Neural progenitor cell (in vitro differentiated cells): ENCODE measurements around the gene DNAJC22. TPM values are rescaled to one million over a fixed set of nuclear protein-coding genes. Genes with fewer than 3 reads are reported as not detected.

Source experiments
- DNase-seq: peaks from one replicate; pipeline ENCODE4 v3.0.0-alpha.2; 2016; ENCODE audit warnings: low spot score
- H2AFZ ChIP-seq: fragments of 200-600 bp; sonication (generic); replicated peaks from 2 replicates; pipeline ENCODE4 v1.6.1; 2016; ENCODE audit warnings: antibody characterized with exemption
- H3F3A ChIP-seq: fragments of 200-600 bp; sonication (generic); 2 replicates; pipeline ENCODE4 v1.6.1; 2016; ENCODE audit warnings: antibody characterized with exemption, low read depth
- H3K27ac ChIP-seq: fragments of 200-600 bp; sonication (generic); 2 replicates; pipeline ENCODE4 v1.5.1; 2016; ENCODE audit warnings: mild to moderate bottlenecking
- H3K27me3 ChIP-seq: fragments of 200-600 bp; sonication (generic); 2 replicates; pipeline ENCODE4 v1.6.1; 2016; ENCODE audit warnings: mild to moderate bottlenecking, moderate library complexity
- H3K36me3 ChIP-seq: fragments of 200-600 bp; sonication (generic); 2 replicates; pipeline ENCODE4 v1.5.1; 2016
- H3K4me1 ChIP-seq: fragments of 200-600 bp; sonication (generic); 2 replicates; pipeline ENCODE4 v1.6.1; 2016; ENCODE audit warnings: mixed run types
- H3K4me2 ChIP-seq: fragments of 200-600 bp; sonication (generic); 2 replicates; pipeline ENCODE4 v1.6.1; 2016
- H3K4me3 ChIP-seq: fragments of 200-600 bp; sonication (generic); 2 replicates; pipeline ENCODE4 v1.5.1; 2016
- H3K79me2 ChIP-seq: fragments of 200-600 bp; sonication (generic); 2 replicates; pipeline ENCODE4 v1.6.1; 2016; ENCODE audit warnings: low read depth
- H3K9ac ChIP-seq: fragments of 200-600 bp; sonication (generic); 2 replicates; pipeline ENCODE4 v1.6.1; 2016
- H3K9me3 ChIP-seq: fragments of 200-600 bp; sonication (generic); 2 replicates; pipeline ENCODE4 v1.5.1; 2016; ENCODE audit warnings: low read depth
- H4K20me1 ChIP-seq: fragments of 200-600 bp; sonication (generic); 2 replicates; pipeline ENCODE4 v1.6.1; 2016; ENCODE audit warnings: low read depth
- H3K27ac Mint-ChIP-seq: 3 replicates; pipeline ENCODE4 v1.8.0; 2021; ENCODE audit warnings: mixed read lengths
- H3K27me3 Mint-ChIP-seq: 2 replicates; pipeline ENCODE4 v1.8.0; 2022; ENCODE audit warnings: low read depth, mild to moderate bottlenecking, inconsistent platforms, moderate library complexity, mixed read lengths; ENCODE audit not compliant: insufficient read depth
- H3K36me3 Mint-ChIP-seq: 3 replicates; pipeline ENCODE4 v1.8.0; 2021; ENCODE audit warnings: mixed read lengths
- H3K4me1 Mint-ChIP-seq: 3 replicates; pipeline ENCODE4 v1.8.0; 2021; ENCODE audit warnings: mixed read lengths
- H3K4me3 Mint-ChIP-seq: 3 replicates; pipeline ENCODE4 v1.8.0; 2021; ENCODE audit warnings: mild to moderate bottlenecking, moderate library complexity, mixed read lengths
- H3K9me3 Mint-ChIP-seq: 3 replicates; pipeline ENCODE4 v1.8.0; 2020; ENCODE audit warnings: mixed read lengths
- EZH2 ChIP-seq: fragments of 200-600 bp; sonication (generic); IDR thresholded peaks from 2 replicates; pipeline ENCODE4 v1.6.1; 2017; ENCODE audit warnings: antibody characterized with exemption, mild to moderate bottlenecking, moderate library complexity
- EZH2phosphoT487 ChIP-seq: fragments of 200-600 bp; sonication (generic); IDR thresholded peaks from 2 replicates; pipeline ENCODE4 v1.6.1; 2017; ENCODE audit warnings: antibody characterized with exemption
- total RNA-seq: library from RNA; depleted of rRNA; stranded (reverse); fragments of >200 nt; gene quantifications from 2 replicates; pipeline ENCODE4 v1.2.3, GENCODE V29; 2015; ENCODE audit warnings: low replicate concordance
- TF ChIP-seq, protein P1 (sequence below): fragments of 200-600 bp; sonication (generic); IDR thresholded peaks from 2 replicates; pipeline ENCODE4 v1.5.1; 2017; ENCODE audit warnings: antibody characterized with exemption, mild to moderate bottlenecking

The DNAJC22 gene
- total RNA-seq, 1 donor from 2014 or later = 0.39 TPM

GRCh38 chr12:49322367-49322707 lies 24.4 kb upstream of the DNAJC22 start:
- H3K4me1 ChIP-seq = peaks cover 13% of the 10 kb centered on the region
- peaks cover 16% of the 10 kb centered on the region for H3K79me2 ChIP-seq
- peaks cover 14% of the 10 kb centered on the region for H3K27me3 ChIP-seq
- H3F3A ChIP-seq = peaks cover 11% of the 10 kb centered on the region
- peaks cover 11% of the 10 kb centered on the region for H3K27me3 Mint-ChIP-seq
- peaks cover 11% of the 10 kb centered on the region for H3K36me3 Mint-ChIP-seq
- H2AFZ ChIP-seq = peak overlapping the region; percentile 75
- no peaks in the 10 kb centered on the region for H3K9me3 Mint-ChIP-seq
- no peak for DNase-seq
- H3K36me3 ChIP-seq = no peaks in the 10 kb centered on the region
- H3K27ac Mint-ChIP-seq = peak overlapping the region; percentile 94
- H4K20me1 ChIP-seq = no peaks in the 10 kb centered on the region
- no peak for TF ChIP-seq EZH2phosphoT487
- no peak for TF ChIP-seq EZH2
- TF ChIP-seq, protein P1, sequence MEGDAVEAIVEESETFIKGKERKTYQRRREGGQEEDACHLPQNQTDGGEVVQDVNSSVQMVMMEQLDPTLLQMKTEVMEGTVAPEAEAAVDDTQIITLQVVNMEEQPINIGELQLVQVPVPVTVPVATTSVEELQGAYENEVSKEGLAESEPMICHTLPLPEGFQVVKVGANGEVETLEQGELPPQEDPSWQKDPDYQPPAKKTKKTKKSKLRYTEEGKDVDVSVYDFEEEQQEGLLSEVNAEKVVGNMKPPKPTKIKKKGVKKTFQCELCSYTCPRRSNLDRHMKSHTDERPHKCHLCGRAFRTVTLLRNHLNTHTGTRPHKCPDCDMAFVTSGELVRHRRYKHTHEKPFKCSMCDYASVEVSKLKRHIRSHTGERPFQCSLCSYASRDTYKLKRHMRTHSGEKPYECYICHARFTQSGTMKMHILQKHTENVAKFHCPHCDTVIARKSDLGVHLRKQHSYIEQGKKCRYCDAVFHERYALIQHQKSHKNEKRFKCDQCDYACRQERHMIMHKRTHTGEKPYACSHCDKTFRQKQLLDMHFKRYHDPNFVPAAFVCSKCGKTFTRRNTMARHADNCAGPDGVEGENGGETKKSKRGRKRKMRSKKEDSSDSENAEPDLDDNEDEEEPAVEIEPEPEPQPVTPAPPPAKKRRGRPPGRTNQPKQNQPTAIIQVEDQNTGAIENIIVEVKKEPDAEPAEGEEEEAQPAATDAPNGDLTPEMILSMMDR = no peak
- H3K4me1 Mint-ChIP-seq = peaks cover 21% of the 10 kb centered on the region
- H3K9ac ChIP-seq = peak overlapping the region; percentile 68
- H3K27ac ChIP-seq = no peak overlapping the region
- H3K9me3 ChIP-seq = no peaks in the 10 kb centered on the region
- peak overlapping the region; percentile 77 for H3K4me2 ChIP-seq
- peak overlapping the region; percentile 89 for H3K4me3 ChIP-seq
- peak overlapping the region; percentile 97 for H3K4me3 Mint-ChIP-seq

DNA sequence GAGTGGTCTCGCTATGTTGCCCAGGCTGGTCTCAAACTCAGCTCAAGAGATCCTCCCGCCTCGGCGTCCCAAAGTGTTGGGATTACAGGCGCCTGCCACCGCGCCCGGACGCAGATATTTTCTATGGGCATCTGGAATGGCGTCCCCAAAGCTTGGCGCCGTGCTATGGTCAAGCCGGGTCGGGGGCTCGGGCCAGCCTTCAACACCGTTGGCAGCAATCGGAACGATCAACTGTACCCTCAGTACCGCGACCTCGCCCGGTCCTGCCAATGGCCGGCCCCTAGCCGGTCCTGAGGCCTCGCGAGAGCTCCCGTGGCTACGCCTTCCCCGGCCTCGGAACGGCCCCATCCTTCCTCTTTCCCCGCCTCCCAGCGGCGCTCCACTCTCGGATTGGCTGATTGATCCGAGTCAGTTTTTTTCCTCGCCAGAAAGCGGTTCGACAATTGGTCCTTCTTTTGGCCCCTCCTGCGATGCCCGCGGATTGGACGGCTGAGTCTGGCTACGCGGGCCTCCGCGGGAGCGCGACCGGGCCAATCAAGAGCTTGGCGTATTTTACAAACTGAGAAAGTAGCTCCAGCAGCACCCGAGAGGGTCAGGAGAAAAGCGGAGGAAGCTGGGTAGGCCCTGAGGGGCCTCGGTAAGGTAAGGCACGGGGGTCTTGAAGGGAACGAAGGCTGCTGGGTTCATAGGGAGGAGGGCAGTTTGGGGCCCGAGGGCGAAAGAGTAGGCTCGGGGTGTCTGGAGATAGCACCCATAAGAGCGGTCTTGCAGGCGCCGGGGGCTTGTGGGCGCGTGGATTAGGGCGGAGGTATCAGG lies 23.8 kb upstream of the DNAJC22 start, which contains the start of gene TROAP:
TROAP (plus strand) TSS at position 548 of the 816 bp plus-strand sequence. CDS start 354 bp downstream, outside the sequence.
- Histone ChIP-seq H3K4me1 (peaks cover 13% of the 10 kb centered on the region), H3K36me3 (no peaks in the 10 kb centered on the region), H2AFZ (peak within 1 kb of the TSS; percentile 85), H3K27me3 (peaks cover 14% of the 10 kb centered on the region), H3K4me2 (peak within 1 kb of the TSS; percentile 92), H3K27ac (no peak within 1 kb of the TSS), H3F3A (peaks cover 11% of the 10 kb centered on the region), H3K4me3 (peak within 1 kb of the TSS; percentile 89), H4K20me1 (no peaks in the 10 kb centered on the region), H3K9me3 (no peaks in the 10 kb centered on the region), H3K79me2 (peaks cover 16% of the 10 kb centered on the region), H3K9ac (peak within 1 kb of the TSS; percentile 85)
- Mint-ChIP-seq H3K36me3 (peaks cover 13% of the 10 kb centered on the region), H3K27ac (peak within 1 kb of the TSS; percentile 94), H3K4me1 (peaks cover 21% of the 10 kb centered on the region), H3K9me3 (no peaks in the 10 kb centered on the region), H3K4me3 (peak within 1 kb of the TSS; percentile 97), H3K27me3 (peaks cover 14% of the 10 kb centered on the region)
- peak; percentile 99 for DNase-seq
- TF ChIP-seq EZH2phosphoT487 (no peak), EZH2 (no peak)
- TF ChIP-seq, protein P1 = no peak

GRCh38 chr12:49323524-49324097 lies 23.1 kb upstream of the DNAJC22 start:
- Mint-ChIP-seq H3K27ac (peak overlapping the region; percentile 91), H3K27me3 (peaks cover 14% of the 10 kb centered on the region), H3K9me3 (no peaks in the 10 kb centered on the region), H3K36me3 (peaks cover 13% of the 10 kb centered on the region), H3K4me3 (peak overlapping the region; percentile 97), H3K4me1 (peaks cover 21% of the 10 kb centered on the region)
- Histone ChIP-seq H3K4me3 (peak overlapping the region; percentile 89), H3K4me1 (peaks cover 13% of the 10 kb centered on the region), H3K4me2 (peak overlapping the region; percentile 92), H4K20me1 (no peaks in the 10 kb centered on the region), H3K27ac (no peak overlapping the region), H3K79me2 (peaks cover 16% of the 10 kb centered on the region), H3K27me3 (peaks cover 9% of the 10 kb centered on the region), H3F3A (peaks cover 11% of the 10 kb centered on the region), H3K9ac (peak overlapping the region; percentile 85), H3K36me3 (no peaks in the 10 kb centered on the region), H2AFZ (peak overlapping the region; percentile 85), H3K9me3 (no peaks in the 10 kb centered on the region)
- DNase-seq = no peak
- TF ChIP-seq, protein P1 = no peak
- TF ChIP-seq EZH2 (no peak), EZH2phosphoT487 (no peak)
